Measurements from ENCODE around the gene MSGN1.

DNA sequence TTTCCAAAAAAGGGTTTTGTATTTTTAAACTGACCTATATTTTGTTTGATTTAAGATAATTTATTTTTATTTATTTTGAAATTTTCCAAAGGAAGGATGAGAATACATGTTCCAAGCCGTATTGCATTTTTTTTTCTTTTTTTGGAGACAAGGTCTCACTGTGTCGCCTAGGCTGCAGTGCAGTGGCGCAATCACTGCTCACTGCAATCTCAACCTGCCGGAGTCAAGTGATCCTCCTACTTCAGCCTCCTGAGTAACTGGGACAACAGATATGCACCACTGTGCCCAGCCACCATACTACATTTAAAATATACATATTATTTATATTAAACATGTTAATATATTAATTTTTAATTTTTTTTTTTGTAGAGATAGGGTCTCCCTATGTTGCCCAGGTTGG lies 47.4 kb upstream of the MSGN1 start:
- TF ChIP-seq, protein P1, sequence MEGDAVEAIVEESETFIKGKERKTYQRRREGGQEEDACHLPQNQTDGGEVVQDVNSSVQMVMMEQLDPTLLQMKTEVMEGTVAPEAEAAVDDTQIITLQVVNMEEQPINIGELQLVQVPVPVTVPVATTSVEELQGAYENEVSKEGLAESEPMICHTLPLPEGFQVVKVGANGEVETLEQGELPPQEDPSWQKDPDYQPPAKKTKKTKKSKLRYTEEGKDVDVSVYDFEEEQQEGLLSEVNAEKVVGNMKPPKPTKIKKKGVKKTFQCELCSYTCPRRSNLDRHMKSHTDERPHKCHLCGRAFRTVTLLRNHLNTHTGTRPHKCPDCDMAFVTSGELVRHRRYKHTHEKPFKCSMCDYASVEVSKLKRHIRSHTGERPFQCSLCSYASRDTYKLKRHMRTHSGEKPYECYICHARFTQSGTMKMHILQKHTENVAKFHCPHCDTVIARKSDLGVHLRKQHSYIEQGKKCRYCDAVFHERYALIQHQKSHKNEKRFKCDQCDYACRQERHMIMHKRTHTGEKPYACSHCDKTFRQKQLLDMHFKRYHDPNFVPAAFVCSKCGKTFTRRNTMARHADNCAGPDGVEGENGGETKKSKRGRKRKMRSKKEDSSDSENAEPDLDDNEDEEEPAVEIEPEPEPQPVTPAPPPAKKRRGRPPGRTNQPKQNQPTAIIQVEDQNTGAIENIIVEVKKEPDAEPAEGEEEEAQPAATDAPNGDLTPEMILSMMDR (IDR thresholded peaks at IDR 0.05) = no peak
- TF ChIP-seq POLR2A (IDR thresholded peaks at IDR 0.05; ENCODE audit: low read depth) (no peak), POLR2AphosphoS5 (IDR thresholded peaks at IDR 0.05) (no peak), EP300 (IDR thresholded peaks at IDR 0.05) (no peak)
